Measurements from ENCODE around the gene ECT2L. TPM values are rescaled to one million over a fixed set of nuclear protein-coding genes. Genes with fewer than 3 reads are reported as not detected.

Gene ECT2L
- total RNA-seq (0.21 TPM), polyA plus RNA-seq (0.05 TPM)

GRCh38 chr6:138795809-138796603 is at the start of gene ECT2L:
Gene ECT2L (plus strand): TSS chr6:138796087. CDS start chr6:138813275, 17,188 bp downstream.
- Histone ChIP-seq H3K27ac (ENCODE audit: low read depth) (peak within 1 kb of the TSS; percentile 59), H3K4me1 (ENCODE audit: insufficient read depth) (no peaks in the 10 kb centered on the region), H3K36me3 (ENCODE audit: insufficient read depth) (no peaks in the 10 kb centered on the region), H3K4me3 (ENCODE audit: low read depth, low read length) (peak within 1 kb of the TSS; percentile 51)
- DNase-seq (ENCODE audit: extremely low spot score), result no peak
- WGBS, result 6% methylated on average over 50 of the region's 50 CpGs

- no peak for DNase-seq (ENCODE audit: extremely low spot score)
- WGBS, result 71% methylated on average over 4 of the region's 4 CpGs
- H3K36me3 ChIP-seq (ENCODE audit: insufficient read depth), result no peaks in the 10 kb centered on the region
- H3K4me1 ChIP-seq (ENCODE audit: insufficient read depth), result no peaks in the 10 kb centered on the region
- H3K4me3 ChIP-seq (ENCODE audit: low read depth, low read length), result no peak overlapping the region
- no peak overlapping the region for H3K27ac ChIP-seq (ENCODE audit: low read depth)
These were observed 43.9 kb upstream of the ECT2L start for GRCh38 chr6:138752017-138752416.

GRCh38 chr6:138757136-138757535 is 38.8 kb upstream of the ECT2L start:
- Histone ChIP-seq H3K27ac (ENCODE audit: low read depth) (no peak overlapping the region), H3K4me3 (ENCODE audit: low read depth, low read length) (no peak overlapping the region), H3K36me3 (ENCODE audit: insufficient read depth) (no peaks in the 10 kb centered on the region), H3K4me1 (ENCODE audit: insufficient read depth) (no peaks in the 10 kb centered on the region)
- no peak for DNase-seq (ENCODE audit: extremely low spot score)
- WGBS, result 70% methylated on average over 4 of the region's 4 CpGs

- peak; percentile 21 for DNase-seq (ENCODE audit: extremely low spot score)
- no peak overlapping the region for H3K27ac ChIP-seq (ENCODE audit: low read depth)
- H3K4me3 ChIP-seq (ENCODE audit: low read depth, low read length), result no peak overlapping the region
- H3K4me1 ChIP-seq (ENCODE audit: insufficient read depth), result no peaks in the 10 kb centered on the region
- WGBS, result 91% methylated on average over 3 of the region's 3 CpGs
- H3K36me3 ChIP-seq (ENCODE audit: insufficient read depth), result peaks cover 2% of the 10 kb centered on the region
These were observed 29.8 kb upstream of the ECT2L start for GRCh38 chr6:138765896-138766655.

- Histone ChIP-seq H3K4me3 (ENCODE audit: low read depth, low read length) (no peak overlapping the region), H3K27ac (ENCODE audit: low read depth) (no peak overlapping the region), H3K4me1 (ENCODE audit: insufficient read depth) (no peaks in the 10 kb centered on the region), H3K36me3 (ENCODE audit: insufficient read depth) (no peaks in the 10 kb centered on the region)
- 24% methylated on average over 6 of the region's 6 CpGs for WGBS
- no peak for DNase-seq (ENCODE audit: extremely low spot score)
These were observed 26.7 kb upstream of the ECT2L start for GRCh38 chr6:138769102-138769676.

GRCh38 chr6:138772596-138773176 is 23.2 kb upstream of the ECT2L start:
- H3K4me1 ChIP-seq (ENCODE audit: insufficient read depth), result no peaks in the 10 kb centered on the region
- H3K27ac ChIP-seq (ENCODE audit: low read depth), result no peak overlapping the region
- peaks cover 3% of the 10 kb centered on the region for H3K36me3 ChIP-seq (ENCODE audit: insufficient read depth)
- WGBS, result 16% methylated on average over 8 of the region's 8 CpGs
- peak overlapping the region; percentile 33 for H3K4me3 ChIP-seq (ENCODE audit: low read depth, low read length)
- DNase-seq (ENCODE audit: extremely low spot score), result no peak

- Histone ChIP-seq H3K27ac (ENCODE audit: low read depth) (peak within 1 kb of the TSS; percentile 98), H3K4me3 (ENCODE audit: low read depth, low read length) (peak within 1 kb of the TSS; percentile 94), H3K4me1 (ENCODE audit: insufficient read depth) (no peaks in the 10 kb centered on the region), H3K36me3 (ENCODE audit: insufficient read depth) (peaks cover 3% of the 10 kb centered on the region)
- peak; percentile 97 for DNase-seq (ENCODE audit: extremely low spot score)
- under 1% methylated on average over 47 of the region's 47 CpGs for WGBS
These were observed 22.5 kb upstream of the ECT2L start, which contains the start of gene CCDC28A for GRCh38 chr6:138773177-138774091. Gene CCDC28A (plus strand): TSS chr6:138773769. CDS start chr6:138776121, 2,352 bp downstream.

GRCh38 chr6:138774370-138774769 is 21.5 kb upstream of the ECT2L start:
- Histone ChIP-seq H3K36me3 (ENCODE audit: insufficient read depth) (peaks cover 3% of the 10 kb centered on the region), H3K4me1 (ENCODE audit: insufficient read depth) (no peaks in the 10 kb centered on the region), H3K4me3 (ENCODE audit: low read depth, low read length) (peak overlapping the region; percentile 94), H3K27ac (ENCODE audit: low read depth) (no peak overlapping the region)
- WGBS, result 21% methylated on average over 3 of the region's 3 CpGs
- no peak for DNase-seq (ENCODE audit: extremely low spot score)

GRCh38 chr6:138776659-138777058 is 19.2 kb upstream of the ECT2L start:
- H3K27ac ChIP-seq (ENCODE audit: low read depth), result no peak overlapping the region
- DNase-seq (ENCODE audit: extremely low spot score), result no peak
- peaks cover 8% of the 10 kb centered on the region for H3K36me3 ChIP-seq (ENCODE audit: insufficient read depth)
- H3K4me3 ChIP-seq (ENCODE audit: low read depth, low read length), result no peak overlapping the region
- 94% methylated on average over 1 of the region's 1 CpG for whole genome bisulfite sequencing
- no peaks in the 10 kb centered on the region for H3K4me1 ChIP-seq (ENCODE audit: insufficient read depth)

- Histone ChIP-seq H3K36me3 (ENCODE audit: insufficient read depth) (peaks cover 10% of the 10 kb centered on the region), H3K4me3 (ENCODE audit: low read depth, low read length) (no peak overlapping the region), H3K27ac (ENCODE audit: low read depth) (no peak overlapping the region), H3K4me1 (ENCODE audit: insufficient read depth) (no peaks in the 10 kb centered on the region)
- no peak for DNase-seq (ENCODE audit: extremely low spot score)
- 80% methylated on average over 6 of the region's 6 CpGs for WGBS
These were observed 17.6 kb upstream of the ECT2L start for GRCh38 chr6:138778331-138778730.

- no peak overlapping the region for H3K4me3 ChIP-seq (ENCODE audit: low read depth, low read length)
- peaks cover 10% of the 10 kb centered on the region for H3K36me3 ChIP-seq (ENCODE audit: insufficient read depth)
- H3K4me1 ChIP-seq (ENCODE audit: insufficient read depth), result no peaks in the 10 kb centered on the region
- no peak overlapping the region for H3K27ac ChIP-seq (ENCODE audit: low read depth)
- WGBS, result 88% methylated on average over 4 of the region's 4 CpGs
- no peak for DNase-seq (ENCODE audit: extremely low spot score)
These were observed 13.6 kb upstream of the ECT2L start for GRCh38 chr6:138782243-138782642.

- no peak for DNase-seq (ENCODE audit: extremely low spot score)
- no peak overlapping the region for H3K27ac ChIP-seq (ENCODE audit: low read depth)
- 78% methylated on average over 4 of the region's 4 CpGs for WGBS
These were observed 10.8 kb upstream of the ECT2L start for GRCh38 chr6:138785079-138785478.

More at GRCh38 chr6:138785079-138785478, 10.8 kb upstream of the ECT2L start:
- Histone ChIP-seq H3K4me1 (ENCODE audit: insufficient read depth) (no peaks in the 10 kb centered on the region), H3K36me3 (ENCODE audit: insufficient read depth) (peaks cover 10% of the 10 kb centered on the region), H3K4me3 (ENCODE audit: low read depth, low read length) (no peak overlapping the region)

All from urinary bladder (tissue), 4 donors.